ENCODE results near the gene GIMAP2.

DNA sequence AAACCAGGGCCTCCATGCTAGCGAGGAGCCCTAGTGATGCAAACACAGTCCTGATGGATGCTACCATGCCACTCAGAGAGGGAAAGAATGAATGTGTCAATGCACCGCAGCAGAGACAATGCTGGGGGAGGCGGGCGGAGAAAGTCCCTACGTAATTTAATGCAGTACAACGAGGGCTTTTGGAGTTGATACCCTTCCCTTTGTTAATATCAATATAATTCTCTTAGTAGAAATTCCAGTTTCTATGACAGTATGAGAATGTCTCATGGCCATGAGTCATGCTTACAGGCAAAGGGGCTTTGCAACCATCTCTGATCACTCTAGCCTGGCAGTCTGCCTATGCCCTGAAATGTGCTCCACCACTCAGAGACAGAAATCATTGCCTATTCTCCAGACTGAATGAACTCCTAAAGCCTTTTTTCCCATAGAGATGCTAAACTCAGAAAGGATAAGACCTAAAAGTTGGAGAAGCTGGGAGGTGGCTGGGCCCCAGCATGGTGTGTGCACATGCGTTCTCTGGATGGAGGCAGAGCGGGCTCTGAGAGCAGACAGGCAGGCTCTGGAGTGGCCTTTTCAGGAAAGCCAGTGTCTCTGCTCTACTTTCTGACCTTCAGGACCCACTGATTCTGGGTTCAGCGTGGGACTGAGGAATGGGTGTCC is 20.3 kb upstream of the GIMAP2 start:
- TF ChIP-seq, protein P1, sequence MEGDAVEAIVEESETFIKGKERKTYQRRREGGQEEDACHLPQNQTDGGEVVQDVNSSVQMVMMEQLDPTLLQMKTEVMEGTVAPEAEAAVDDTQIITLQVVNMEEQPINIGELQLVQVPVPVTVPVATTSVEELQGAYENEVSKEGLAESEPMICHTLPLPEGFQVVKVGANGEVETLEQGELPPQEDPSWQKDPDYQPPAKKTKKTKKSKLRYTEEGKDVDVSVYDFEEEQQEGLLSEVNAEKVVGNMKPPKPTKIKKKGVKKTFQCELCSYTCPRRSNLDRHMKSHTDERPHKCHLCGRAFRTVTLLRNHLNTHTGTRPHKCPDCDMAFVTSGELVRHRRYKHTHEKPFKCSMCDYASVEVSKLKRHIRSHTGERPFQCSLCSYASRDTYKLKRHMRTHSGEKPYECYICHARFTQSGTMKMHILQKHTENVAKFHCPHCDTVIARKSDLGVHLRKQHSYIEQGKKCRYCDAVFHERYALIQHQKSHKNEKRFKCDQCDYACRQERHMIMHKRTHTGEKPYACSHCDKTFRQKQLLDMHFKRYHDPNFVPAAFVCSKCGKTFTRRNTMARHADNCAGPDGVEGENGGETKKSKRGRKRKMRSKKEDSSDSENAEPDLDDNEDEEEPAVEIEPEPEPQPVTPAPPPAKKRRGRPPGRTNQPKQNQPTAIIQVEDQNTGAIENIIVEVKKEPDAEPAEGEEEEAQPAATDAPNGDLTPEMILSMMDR (IDR thresholded peaks at IDR 0.05; ENCODE audit: borderline replicate concordance, extremely low read depth, low read length, poor library complexity, severe bottlenecking): no peak
- no peak for TF ChIP-seq EZH2 (IDR thresholded peaks at IDR 0.05; ENCODE audit: borderline replicate concordance, low read depth, low read length, severe bottlenecking)
